ENCODE results near the gene ELOVL7. TPM values are rescaled to one million over a fixed set of nuclear protein-coding genes. Genes with fewer than 3 reads are reported as not detected.

The ELOVL7 gene
- total RNA-seq, 1 experiment from 2014 or later = 2.5 TPM

DNA sequence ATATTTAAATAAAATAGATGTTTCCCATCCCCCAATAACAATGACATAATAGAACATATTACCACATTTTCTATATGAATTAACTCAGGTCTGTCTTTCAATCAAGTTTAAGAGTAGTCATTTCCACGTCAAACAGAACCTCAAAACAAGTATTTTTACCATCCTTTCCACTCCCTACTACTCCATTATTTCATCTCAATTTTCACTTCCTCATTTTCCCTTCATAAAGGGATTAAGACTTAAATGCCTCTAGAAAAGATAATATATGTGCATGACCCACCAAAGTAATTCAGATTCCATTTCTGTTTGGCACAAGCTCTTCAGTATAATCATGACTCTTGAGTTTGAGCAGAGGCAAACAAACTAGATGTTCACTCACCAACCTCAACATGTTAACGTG, 40.4 kb downstream of the ELOVL7 start:
- TF ChIP-seq, protein P1, sequence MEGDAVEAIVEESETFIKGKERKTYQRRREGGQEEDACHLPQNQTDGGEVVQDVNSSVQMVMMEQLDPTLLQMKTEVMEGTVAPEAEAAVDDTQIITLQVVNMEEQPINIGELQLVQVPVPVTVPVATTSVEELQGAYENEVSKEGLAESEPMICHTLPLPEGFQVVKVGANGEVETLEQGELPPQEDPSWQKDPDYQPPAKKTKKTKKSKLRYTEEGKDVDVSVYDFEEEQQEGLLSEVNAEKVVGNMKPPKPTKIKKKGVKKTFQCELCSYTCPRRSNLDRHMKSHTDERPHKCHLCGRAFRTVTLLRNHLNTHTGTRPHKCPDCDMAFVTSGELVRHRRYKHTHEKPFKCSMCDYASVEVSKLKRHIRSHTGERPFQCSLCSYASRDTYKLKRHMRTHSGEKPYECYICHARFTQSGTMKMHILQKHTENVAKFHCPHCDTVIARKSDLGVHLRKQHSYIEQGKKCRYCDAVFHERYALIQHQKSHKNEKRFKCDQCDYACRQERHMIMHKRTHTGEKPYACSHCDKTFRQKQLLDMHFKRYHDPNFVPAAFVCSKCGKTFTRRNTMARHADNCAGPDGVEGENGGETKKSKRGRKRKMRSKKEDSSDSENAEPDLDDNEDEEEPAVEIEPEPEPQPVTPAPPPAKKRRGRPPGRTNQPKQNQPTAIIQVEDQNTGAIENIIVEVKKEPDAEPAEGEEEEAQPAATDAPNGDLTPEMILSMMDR (conservative IDR thresholded peaks at IDR 0.05) = no peak
- Histone ChIP-seq H2BK20ac (ENCODE audit: low read depth, low read length, poor library complexity, severe bottlenecking) (no peak overlapping the region), H3K27ac (ENCODE audit: insufficient read length, low read depth, low read length) (no peak overlapping the region), H3K56ac (ENCODE audit: insufficient read length, low read depth, low read length) (no peak overlapping the region), H3K9ac (ENCODE audit: extremely low read depth, insufficient read length, low read length) (no peak overlapping the region), H3T11ph (ENCODE audit: low read length) (no peak overlapping the region), H3K23ac (ENCODE audit: insufficient read length, low read depth, low read length) (no peak overlapping the region), H3K79me2 (ENCODE audit: insufficient read depth, low read length) (no peaks in the 10 kb centered on the region), H4K8ac (replicated peaks; ENCODE audit: insufficient read length, low read depth, low read length) (no peak overlapping the region), H3K9me3 (ENCODE audit: control insufficient read depth, low read depth, low read length) (no peaks in the 10 kb centered on the region), H3K23me2 (ENCODE audit: insufficient read length, low read depth, low read length, poor library complexity, severe bottlenecking) (no peaks in the 10 kb centered on the region), H3K27me3 (ENCODE audit: insufficient read depth, low read length) (no peaks in the 10 kb centered on the region), H3K4me1 (ENCODE audit: insufficient read depth, low read length) (peaks cover 3% of the 10 kb centered on the region; the same call in 1 of the 2 replicates), H2AFZ (ENCODE audit: low read length) (no peak overlapping the region), H4K91ac (ENCODE audit: insufficient read length, low read depth, low read length) (no peak overlapping the region), H2AK5ac (ENCODE audit: insufficient read length, low read length) (no peak overlapping the region), H4K5ac (ENCODE audit: insufficient read length, low read depth, low read length) (no peak overlapping the region), H2BK120ac (ENCODE audit: low read depth, low read length, poor library complexity, severe bottlenecking) (no peak overlapping the region), H3K79me1 (ENCODE audit: insufficient read depth, low read depth, low read length, poor library complexity, severe bottlenecking) (no peaks in the 10 kb centered on the region), H2BK15ac (ENCODE audit: low read depth, low read length) (no peak overlapping the region), H3K18ac (ENCODE audit: insufficient read length, low read depth, low read length) (no peak overlapping the region), H2BK12ac (ENCODE audit: insufficient read length, low read depth, low read length) (no peak overlapping the region), H3K4ac (ENCODE audit: low read depth, low read length) (no peak overlapping the region), H3K14ac (ENCODE audit: insufficient read depth, low read length) (no peak overlapping the region), H3K4me2 (ENCODE audit: insufficient read depth, insufficient read length, low read length) (no peak overlapping the region), H2BK5ac (ENCODE audit: insufficient read length, low read length) (no peak overlapping the region), H4K20me1 (ENCODE audit: control insufficient read depth, insufficient read depth, insufficient read length) (no peaks in the 10 kb centered on the region)
- peaks cover 16 to 17% of the 10 kb centered on the region in 2 experiments for H3K4me1 Mint-ChIP-seq
- no peak overlapping the region for H3K4me3 Mint-ChIP-seq
- H3K9me3 Mint-ChIP-seq = peaks cover 2 to 3% of the 10 kb centered on the region in 2 experiments; a peak in 2 of 5 replicates
- no peak for DNase-seq
- H3K27ac Mint-ChIP-seq = no peak overlapping the region
- H3K36me3 Mint-ChIP-seq (ENCODE audit: insufficient read depth in 1 of 3, low read depth in 3 of 3) = peaks cover 0 to 2% (median 0%) of the 10 kb centered on the region in 3 experiments; a peak in 3 of 7 replicates
- H3K27me3 Mint-ChIP-seq (ENCODE audit: low read depth) = no peaks in the 10 kb centered on the region
- WGBS (ENCODE audit: extremely low coverage, insufficient read length, low lambda C conversion rate) = 100% methylated on average over 1 of the region's 2 CpGs
